GM12878 (cell line): ENCODE data around the gene TNFSF12.

ENCODE experiments used
- EZH2 ChIP-seq: IDR thresholded peaks from 2 replicates; pipeline ENCODE4 v1.6.1; 2012; ENCODE audit warnings: low read depth, mild to moderate bottlenecking, control low read depth, inconsistent platforms, low read length, borderline replicate concordance; ENCODE audit not compliant: control insufficient read depth
- SRF ChIP-seq, 2 experiments: IDR thresholded peaks; 2 replicates each; pipeline ENCODE4 v1.6.1; 2011; ENCODE audit warnings: low read depth in 2 of 2, low read length in 2 of 2, mild to moderate bottlenecking in 1 of 2, moderate library complexity in 1 of 2
- TAF1 ChIP-seq: IDR thresholded peaks from 2 replicates; pipeline ENCODE4 v1.6.1; 2011; ENCODE audit warnings: mild to moderate bottlenecking, low read depth, low read length, borderline replicate concordance

- TF ChIP-seq TAF1 (peak; percentile 68), SRF (IDR thresholded peaks at IDR 0.05; ENCODE audit: low read depth in 2 of 2, low read length in 2 of 2) (no peak; a peak in 1 of 4 replicates), EZH2 (no peak)
Measured at GRCh38 chr17:7579001-7579833, 30.4 kb downstream of the TNFSF12 start, which contains the start of gene CD68.
